Endodermal cell (in vitro differentiated cells): ENCODE measurements around the gene MAP2K5. TPM values are rescaled to one million over a fixed set of nuclear protein-coding genes. Genes with fewer than 3 reads are reported as not detected.

ENCODE experiments used
- DNase-seq: peaks from one replicate; pipeline ENCODE4 v3.0.0-alpha.2; 2017
- H3K27ac ChIP-seq: 2 replicates; pipeline ENCODE4 v1.5.1; 2013; ENCODE audit warnings: mild to moderate bottlenecking, low read depth, low read length, moderate library complexity
- H3K27me3 ChIP-seq: 2 replicates; pipeline ENCODE4 v1.6.1; 2013; ENCODE audit warnings: mild to moderate bottlenecking, low read length, moderate library complexity; ENCODE audit not compliant: insufficient read depth, control insufficient read depth, poor library complexity, severe bottlenecking
- H3K36me3 ChIP-seq: 2 replicates; pipeline ENCODE4 v1.7.0; 2013; ENCODE audit warnings: mild to moderate bottlenecking, low read length, moderate library complexity; ENCODE audit not compliant: control insufficient read depth, insufficient read depth
- H3K4me1 ChIP-seq: one replicate; pipeline ENCODE4 v1.7.0; 2013; ENCODE audit warnings: low read length; ENCODE audit not compliant: control insufficient read depth, insufficient read depth
- H3K4me3 ChIP-seq: 2 replicates; pipeline ENCODE4 v1.5.1; 2013; ENCODE audit warnings: mild to moderate bottlenecking, low read length, moderate library complexity
- H3K9ac ChIP-seq: 2 replicates; pipeline ENCODE4 v1.6.1; 2013; ENCODE audit warnings: mild to moderate bottlenecking, low read length, moderate library complexity; ENCODE audit not compliant: poor library complexity, severe bottlenecking; ENCODE audit errors: extremely low read depth
- H3K9me3 ChIP-seq: 2 replicates; pipeline ENCODE4 v1.6.1; 2013; ENCODE audit warnings: mild to moderate bottlenecking, low read length, moderate library complexity; ENCODE audit not compliant: control insufficient read depth
- H3K27ac Mint-ChIP-seq: 2 replicates; pipeline ENCODE4 v1.8.0; 2020; ENCODE audit warnings: mixed read lengths
- H3K27me3 Mint-ChIP-seq: 2 replicates; pipeline ENCODE4 v1.8.0; 2021; ENCODE audit warnings: mild to moderate bottlenecking, mixed read lengths; ENCODE audit not compliant: insufficient read depth
- H3K36me3 Mint-ChIP-seq: 2 replicates; pipeline ENCODE4 v1.8.0; 2020; ENCODE audit warnings: low read depth, mixed read lengths
- H3K4me1 Mint-ChIP-seq: 2 replicates; pipeline ENCODE4 v1.8.0; 2020; ENCODE audit warnings: mixed read lengths
- H3K4me3 Mint-ChIP-seq: 2 replicates; pipeline ENCODE4 v1.8.0; 2020; ENCODE audit warnings: mild to moderate bottlenecking, moderate library complexity, mixed read lengths
- H3K9me3 Mint-ChIP-seq: 2 replicates; pipeline ENCODE4 v1.8.0; 2020; ENCODE audit warnings: mild to moderate bottlenecking, mixed read lengths
- WGBS, 2 experiments: methylation state at CpG; one replicate each; pipeline versions ENCODE4 v1.1.5 to v1.1.7; 2013; ENCODE audit warnings: missing lambda C conversion rate in 2 of 2, mixed read lengths in 1 of 2; ENCODE audit not compliant: insufficient coverage in 1 of 2, insufficient read length in 1 of 2; 5-methylcytosine and 5-hydroxymethylcytosine counted together
- total RNA-seq, 2 donors: library from RNA; stranded (reverse); fragmentation: NEBNext Ultra II Directional in 1 of 2; extraction: Animal tissue kit (Norgen Biotek cat#: 25700) in 1 of 2; gene quantifications; 2 replicates in 1 of 2; 3 replicates in 1 of 2; pipeline ENCODE4 v1.2.1, GENCODE V29; 2021
- TF ChIP-seq, protein P1 (sequence below): fragments of 200-600 bp; sonication (generic); conservative IDR thresholded peaks from 2 replicates; pipeline ENCODE4 v1.5.0; 2021; ENCODE audit warnings: antibody characterized with exemption, mild to moderate bottlenecking

Gene MAP2K5
- total RNA-seq, 2 donors from 2014 or later, result 17.1 to 26.7 TPM

- H3K27ac ChIP-seq, result no peak overlapping the region
These were observed 16.7 kb downstream of the MAP2K5 start for GRCh38 chr15:67559158-67559557.

GRCh38 chr15:67559576-67559975 lies 17.1 kb downstream of the MAP2K5 start:
- Histone ChIP-seq H3K36me3 (peaks cover 6% of the 10 kb centered on the region), H3K27me3 (no peaks in the 10 kb centered on the region), H3K9me3 (peaks cover 12% of the 10 kb centered on the region), H3K27ac (no peak overlapping the region), H3K4me1 (no peaks in the 10 kb centered on the region), H3K4me3 (no peak overlapping the region), H3K9ac (no peak overlapping the region)
- no peak overlapping the region for H3K27ac Mint-ChIP-seq
- no peaks in the 10 kb centered on the region for H3K27me3 Mint-ChIP-seq
- WGBS, 2 experiments, result 83% methylated on average over 1 to 2 of the region's 2 CpGs
- peaks cover 14% of the 10 kb centered on the region for H3K36me3 Mint-ChIP-seq
- no peak overlapping the region for H3K4me3 Mint-ChIP-seq
- peaks cover 3% of the 10 kb centered on the region for H3K9me3 Mint-ChIP-seq
- DNase-seq, result no peak
- TF ChIP-seq, protein P1, sequence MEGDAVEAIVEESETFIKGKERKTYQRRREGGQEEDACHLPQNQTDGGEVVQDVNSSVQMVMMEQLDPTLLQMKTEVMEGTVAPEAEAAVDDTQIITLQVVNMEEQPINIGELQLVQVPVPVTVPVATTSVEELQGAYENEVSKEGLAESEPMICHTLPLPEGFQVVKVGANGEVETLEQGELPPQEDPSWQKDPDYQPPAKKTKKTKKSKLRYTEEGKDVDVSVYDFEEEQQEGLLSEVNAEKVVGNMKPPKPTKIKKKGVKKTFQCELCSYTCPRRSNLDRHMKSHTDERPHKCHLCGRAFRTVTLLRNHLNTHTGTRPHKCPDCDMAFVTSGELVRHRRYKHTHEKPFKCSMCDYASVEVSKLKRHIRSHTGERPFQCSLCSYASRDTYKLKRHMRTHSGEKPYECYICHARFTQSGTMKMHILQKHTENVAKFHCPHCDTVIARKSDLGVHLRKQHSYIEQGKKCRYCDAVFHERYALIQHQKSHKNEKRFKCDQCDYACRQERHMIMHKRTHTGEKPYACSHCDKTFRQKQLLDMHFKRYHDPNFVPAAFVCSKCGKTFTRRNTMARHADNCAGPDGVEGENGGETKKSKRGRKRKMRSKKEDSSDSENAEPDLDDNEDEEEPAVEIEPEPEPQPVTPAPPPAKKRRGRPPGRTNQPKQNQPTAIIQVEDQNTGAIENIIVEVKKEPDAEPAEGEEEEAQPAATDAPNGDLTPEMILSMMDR, result no peak
- H3K4me1 Mint-ChIP-seq, result peaks cover 16% of the 10 kb centered on the region

More at GRCh38 chr15:67559158-67559557, 16.7 kb downstream of the MAP2K5 start:
- Histone ChIP-seq H3K9me3 (peaks cover 12% of the 10 kb centered on the region), H3K36me3 (peaks cover 6% of the 10 kb centered on the region), H3K27me3 (no peaks in the 10 kb centered on the region), H3K4me3 (no peak overlapping the region), H3K9ac (no peak overlapping the region), H3K4me1 (no peaks in the 10 kb centered on the region)
- Mint-ChIP-seq H3K4me1 (peaks cover 16% of the 10 kb centered on the region), H3K27me3 (no peaks in the 10 kb centered on the region), H3K27ac (peak overlapping the region; percentile 11), H3K36me3 (peaks cover 14% of the 10 kb centered on the region), H3K4me3 (peak overlapping the region; percentile 3), H3K9me3 (peaks cover 3% of the 10 kb centered on the region)
- TF ChIP-seq, protein P1, result no peak
- no peak for DNase-seq
- WGBS, 2 experiments, result 74 to 75% methylated on average over 1 of the region's 1 CpG

DNA sequence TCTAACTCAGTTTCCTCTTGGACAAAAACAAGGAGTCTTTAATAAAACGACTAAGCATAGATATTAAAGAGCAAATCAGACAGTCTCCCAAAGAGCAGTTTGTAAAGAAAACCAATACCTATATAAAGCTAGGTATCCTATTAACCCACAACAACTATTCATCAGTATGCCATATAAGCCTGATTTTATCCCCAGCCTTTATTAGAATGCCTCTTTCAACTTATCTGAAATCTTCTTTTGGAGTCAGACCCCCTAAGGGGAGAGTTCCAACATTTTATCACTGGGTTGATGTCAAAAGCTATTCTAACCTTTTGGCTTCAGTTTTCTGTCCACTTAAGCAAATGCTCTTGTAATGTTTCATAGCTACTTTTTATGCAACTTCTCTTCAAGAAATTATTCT lies 17.8 kb downstream of the MAP2K5 start:
- Mint-ChIP-seq H3K9me3 (peaks cover 3% of the 10 kb centered on the region), H3K27me3 (no peaks in the 10 kb centered on the region), H3K36me3 (peaks cover 8% of the 10 kb centered on the region), H3K4me1 (peaks cover 16% of the 10 kb centered on the region), H3K27ac (no peak overlapping the region), H3K4me3 (no peak overlapping the region)
- Histone ChIP-seq H3K27ac (no peak overlapping the region), H3K27me3 (no peaks in the 10 kb centered on the region), H3K36me3 (peaks cover 6% of the 10 kb centered on the region), H3K4me3 (no peak overlapping the region), H3K9me3 (peaks cover 12% of the 10 kb centered on the region), H3K4me1 (no peaks in the 10 kb centered on the region), H3K9ac (no peak overlapping the region)
- DNase-seq, result no peak
- TF ChIP-seq, protein P1, result no peak
- WGBS, 2 experiments, result 78 to 96% methylated on average over 1 of the region's 1 CpG
